HG03521 (cell line): ENCODE results near the gene PFDN5.
A peak's percentile ranks its signal among the peaks of the same experiment; 100 is the strongest.

Experiments used
- ATAC-seq: cut with Tn5 transposase; IDR thresholded peaks from one replicate; pipeline ENCODE4 v1.9.1; 2021; ENCODE audit warnings: mild to moderate bottlenecking, moderate library complexity; ENCODE audit not compliant: unreplicated experiment

Gene PFDN5

GRCh38 chr12:53295070-53295890, at the start of gene PFDN5:
Gene PFDN5 (plus strand): TSS chr12:53295542. CDS start chr12:53295568, 26 bp downstream.
- ATAC-seq, result peak; percentile 78

- ATAC-seq, result peak; percentile 59
These were observed 43.6 kb upstream of the PFDN5 start for GRCh38 chr12:53251477-53252348.

- no peak for ATAC-seq
These were observed 42.9 kb upstream of the PFDN5 start for GRCh38 chr12:53252349-53252916.

GRCh38 chr12:53253298-53253697, 42.0 kb upstream of the PFDN5 start:
- no peak for ATAC-seq

GRCh38 chr12:53254816-53255545, 40.4 kb upstream of the PFDN5 start:
- ATAC-seq, result no peak

GRCh38 chr12:53255996-53256395, 39.3 kb upstream of the PFDN5 start:
- ATAC-seq, result no peak

GRCh38 chr12:53258541-53259539, 36.5 kb upstream of the PFDN5 start:
- ATAC-seq, result no peak

GRCh38 chr12:53259891-53260290, 35.5 kb upstream of the PFDN5 start:
- ATAC-seq, result no peak

- ATAC-seq, result no peak
These were observed 29.6 kb upstream of the PFDN5 start for GRCh38 chr12:53265783-53266182.

GRCh38 chr12:53267306-53267998, 27.9 kb upstream of the PFDN5 start:
- no peak for ATAC-seq

- ATAC-seq, result peak; percentile 76
These were observed 27.2 kb upstream of the PFDN5 start, which contains the start of gene ESPL1 for GRCh38 chr12:53267999-53268629. Gene ESPL1 (plus strand): TSS chr12:53268299. CDS start chr12:53268767, 468 bp downstream.

GRCh38 chr12:53268630-53269562, 26.4 kb upstream of the PFDN5 start:
- ATAC-seq, result peak; percentile 11

GRCh38 chr12:53274445-53274844, 20.9 kb upstream of the PFDN5 start:
- no peak for ATAC-seq

- ATAC-seq, result no peak
These were observed 18.8 kb upstream of the PFDN5 start for GRCh38 chr12:53276511-53276910.

GRCh38 chr12:53277981-53278380, 17.4 kb upstream of the PFDN5 start:
- no peak for ATAC-seq

- no peak for ATAC-seq
These were observed 16.0 kb upstream of the PFDN5 start for GRCh38 chr12:53279283-53279869.
